Bone marrow (tissue), 2 donors: Measurements from ENCODE around the gene NFIC.
"Not testable (repeated sequence)": the region's sequence is repeated elsewhere in the genome, so short reads cannot be mapped to it uniquely, and the experiment has no call there.

Experiments used
- DNase-seq, 2 donors: peaks; one replicate each; lab custom pipeline; 2025; lab: John Stamatoyannopoulos, UW

The NFIC gene

GRCh38 chr19:3452942-3453214, 86.5 kb downstream of the NFIC start:
- not testable (repeated sequence) for DNase-seq

- DNase-seq: no peak
Measured at GRCh38 chr19:3453840-3454239, 87.5 kb downstream of the NFIC start.

DNA sequence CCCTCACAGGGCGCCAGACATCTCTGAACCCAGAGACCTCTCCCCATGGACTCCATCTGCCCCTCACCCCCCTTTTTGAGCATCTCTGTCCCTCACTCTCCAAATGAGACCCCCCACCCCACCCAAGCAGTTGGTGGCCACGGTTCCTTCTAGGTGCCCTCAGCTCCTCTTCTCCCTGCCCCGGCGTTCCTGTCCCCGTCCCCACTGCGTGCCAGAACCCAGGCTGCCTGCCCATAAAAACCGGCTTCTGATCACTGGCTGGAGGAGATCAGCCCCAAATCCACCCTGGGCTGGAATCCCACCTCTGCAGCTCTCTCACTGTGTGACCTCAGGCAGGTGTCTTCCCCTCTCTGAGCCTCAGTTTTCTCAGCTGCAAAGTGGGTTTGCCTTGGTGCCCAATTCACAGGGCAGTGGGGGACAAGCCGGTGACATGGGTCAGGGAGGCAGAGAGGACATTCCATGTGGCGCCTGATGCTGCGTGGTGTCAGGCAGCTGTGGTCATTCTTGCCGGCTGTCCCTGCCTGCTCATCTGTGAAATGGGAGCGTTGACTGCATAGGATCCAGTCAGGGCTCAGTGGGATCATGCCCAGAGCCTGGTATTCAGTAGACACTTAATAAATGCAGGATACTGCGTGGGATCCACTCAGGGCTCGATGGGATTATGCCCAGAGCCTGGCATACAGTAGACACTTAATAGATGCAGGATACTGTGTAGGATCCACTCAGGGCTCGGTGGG, 88.4 kb downstream of the NFIC start:
- DNase-seq: no peak

DNA sequence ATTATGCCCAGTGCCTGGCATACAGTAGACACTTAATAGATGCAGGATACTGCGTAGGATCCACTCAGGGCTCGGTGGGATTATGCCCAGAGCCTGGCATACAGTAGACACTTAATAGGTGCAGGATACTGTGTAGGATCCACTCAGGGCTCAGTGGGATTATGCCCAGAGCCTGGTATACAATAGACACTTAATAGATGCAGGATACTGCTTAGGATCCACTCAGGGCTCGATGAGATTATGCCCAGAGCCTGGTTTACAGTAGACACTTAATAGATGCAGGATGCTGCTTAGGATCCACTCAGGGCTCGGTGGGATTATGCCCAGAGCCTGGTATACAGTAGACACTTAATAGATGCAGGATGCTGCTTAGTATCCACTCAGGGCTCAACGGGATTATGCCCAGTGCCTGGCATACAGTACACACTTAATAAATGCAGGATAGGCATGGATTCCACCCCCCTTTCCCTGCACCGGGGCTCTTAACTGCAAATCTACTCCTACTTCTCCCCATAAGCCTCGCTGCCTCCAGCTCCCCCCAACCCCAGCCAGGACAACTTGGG, 89.1 kb downstream of the NFIC start:
- DNase-seq: no peak

DNA sequence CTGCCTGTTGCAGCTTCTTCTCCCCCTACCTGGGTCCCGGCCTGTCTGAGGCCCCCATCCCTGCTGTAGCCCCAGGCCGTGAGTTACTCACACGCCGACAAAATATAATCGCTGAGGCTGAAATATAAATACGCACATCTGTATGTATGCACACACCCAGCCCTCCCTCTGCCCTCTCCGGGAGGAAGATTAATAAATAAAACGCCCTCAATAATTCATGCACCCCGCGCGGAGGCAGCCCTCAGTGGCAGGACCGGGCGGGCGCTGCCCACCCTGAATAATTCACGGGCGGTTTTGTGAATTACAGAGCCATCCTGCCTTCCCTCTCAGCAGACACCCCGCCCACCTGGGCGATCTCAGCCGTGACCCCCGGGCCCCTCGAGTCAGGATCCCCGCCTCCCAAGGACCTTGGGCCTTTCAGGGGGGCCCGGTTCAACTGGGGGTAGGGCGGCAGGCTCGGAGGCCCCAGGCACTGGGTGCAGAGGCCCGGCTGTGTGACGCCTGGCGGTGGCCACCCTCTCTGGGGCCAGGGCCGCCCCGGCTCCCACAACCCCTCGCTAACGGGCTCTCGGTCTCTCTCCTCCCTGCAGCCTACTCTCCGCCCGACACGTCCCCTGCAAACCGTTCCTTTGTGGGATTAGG, 89.7 kb downstream of the NFIC start:
- no peak for DNase-seq

GRCh38 chr19:3456925-3457527, 90.6 kb downstream of the NFIC start:
- no peak for DNase-seq

- DNase-seq: no peak
Measured at GRCh38 chr19:3457528-3458228, 91.3 kb downstream of the NFIC start.

- DNase-seq: no peak
Measured at GRCh38 chr19:3458229-3459088, 92.1 kb downstream of the NFIC start.

GRCh38 chr19:3459089-3459881, 92.9 kb downstream of the NFIC start:
- no peak for DNase-seq

DNA sequence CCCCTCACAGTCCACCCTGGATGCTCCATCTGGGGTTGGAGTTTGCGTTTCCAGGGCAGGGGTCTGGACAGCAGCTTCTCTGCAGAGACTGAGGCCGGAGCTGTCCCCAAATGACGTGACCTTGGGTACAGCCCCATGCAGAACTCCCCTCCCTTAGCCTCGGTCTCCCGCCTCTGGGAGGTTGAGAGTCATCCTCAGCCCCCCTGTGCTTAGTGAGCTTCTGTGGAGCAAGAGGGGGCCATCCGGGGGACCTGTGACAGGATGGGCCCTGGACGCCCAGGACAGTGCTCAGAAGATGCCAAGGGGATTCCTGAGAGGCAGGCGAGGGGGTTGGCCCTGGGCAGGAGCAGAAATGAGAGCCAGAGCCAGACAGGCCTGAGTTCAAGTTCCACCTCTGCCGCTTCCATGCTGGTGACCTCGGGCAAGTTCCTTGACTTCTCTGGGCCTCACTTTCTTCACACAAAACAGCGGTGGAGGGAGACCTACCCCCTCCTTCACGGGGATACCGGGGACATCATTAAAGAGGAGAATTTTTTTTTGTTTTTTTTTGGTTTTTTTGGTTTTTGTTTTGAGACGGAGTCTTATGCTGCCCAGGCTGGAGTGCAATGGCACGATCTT, 93.7 kb downstream of the NFIC start:
- DNase-seq: no peak

DNA sequence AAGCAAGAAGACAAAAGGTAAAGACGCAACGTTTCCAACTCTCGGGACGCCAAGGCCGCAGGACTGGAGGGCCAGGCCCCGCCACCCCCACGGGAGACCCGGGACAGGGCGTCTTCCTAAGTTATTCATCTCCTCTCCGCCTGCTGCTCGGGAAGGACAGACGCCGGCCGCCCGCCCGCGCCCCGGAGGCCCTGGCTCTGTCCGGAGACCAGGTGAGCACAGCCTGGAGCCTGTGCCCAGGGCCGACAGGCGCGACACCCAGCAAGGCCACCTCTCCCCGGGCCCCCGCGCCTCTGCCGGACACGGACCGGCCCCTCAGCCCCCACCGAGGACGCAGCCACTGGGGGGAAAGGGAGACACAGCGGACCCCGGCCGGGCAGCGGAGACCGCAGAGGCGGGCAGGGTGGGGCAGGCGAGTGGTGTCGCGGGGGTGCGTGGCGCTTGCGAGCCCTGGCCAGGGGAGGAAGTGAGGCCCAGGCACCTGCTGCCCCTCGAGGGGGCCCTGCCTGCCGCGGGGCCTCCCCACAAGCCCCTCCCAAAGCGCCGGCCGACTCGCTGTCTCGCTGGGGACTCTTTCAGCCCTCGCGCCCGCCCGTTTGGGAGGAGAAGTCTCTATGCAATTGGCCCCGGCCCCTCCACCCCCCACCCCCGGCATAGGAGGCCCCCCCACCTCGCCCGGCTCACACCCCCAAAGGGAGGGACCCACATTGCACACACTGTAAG, 96.8 kb downstream of the NFIC start:
- no peak for DNase-seq

DNA sequence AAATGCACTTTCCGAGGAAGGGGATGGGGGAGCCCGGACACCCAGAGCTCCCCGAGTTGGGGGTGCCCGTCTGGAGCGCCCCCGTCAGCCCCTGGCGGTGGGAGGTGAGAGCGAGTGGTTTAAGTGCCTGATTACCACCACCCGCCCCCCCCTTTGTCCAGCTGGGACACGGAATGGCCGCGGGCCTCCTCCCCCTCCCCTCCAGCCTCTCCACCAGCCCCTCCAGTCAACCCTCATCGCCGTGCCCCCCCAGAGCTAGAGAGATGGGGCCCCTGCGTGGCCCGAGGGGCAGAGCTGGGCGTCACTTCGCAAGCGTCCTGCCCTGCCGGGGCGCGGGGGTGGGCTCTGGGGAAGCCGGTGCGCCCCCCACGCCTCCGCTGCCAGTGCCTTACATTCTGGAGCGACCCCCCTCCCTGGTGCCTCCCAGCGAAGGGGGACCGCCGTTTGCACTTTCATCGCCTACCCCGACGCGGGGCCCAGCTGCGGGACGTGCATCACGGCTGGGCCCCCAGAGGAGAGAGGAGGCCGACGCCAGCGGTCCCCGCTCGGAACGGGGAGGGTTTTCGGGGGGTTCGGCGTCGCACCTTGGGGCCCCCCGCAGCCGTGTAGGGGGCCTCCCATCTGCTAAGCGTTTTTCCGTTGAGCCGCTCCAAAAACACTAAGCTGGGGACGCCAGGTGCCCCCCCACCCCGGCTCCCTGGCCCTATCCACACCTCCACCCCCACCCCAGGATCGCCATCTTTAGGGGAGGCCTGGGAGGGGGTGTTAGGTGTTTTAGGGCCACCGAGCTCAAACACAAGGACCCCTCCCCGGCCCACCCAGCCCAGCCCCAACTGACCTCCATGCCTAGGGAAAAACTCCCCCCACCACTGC, 97.6 kb downstream of the NFIC start:
- no peak for DNase-seq

DNA sequence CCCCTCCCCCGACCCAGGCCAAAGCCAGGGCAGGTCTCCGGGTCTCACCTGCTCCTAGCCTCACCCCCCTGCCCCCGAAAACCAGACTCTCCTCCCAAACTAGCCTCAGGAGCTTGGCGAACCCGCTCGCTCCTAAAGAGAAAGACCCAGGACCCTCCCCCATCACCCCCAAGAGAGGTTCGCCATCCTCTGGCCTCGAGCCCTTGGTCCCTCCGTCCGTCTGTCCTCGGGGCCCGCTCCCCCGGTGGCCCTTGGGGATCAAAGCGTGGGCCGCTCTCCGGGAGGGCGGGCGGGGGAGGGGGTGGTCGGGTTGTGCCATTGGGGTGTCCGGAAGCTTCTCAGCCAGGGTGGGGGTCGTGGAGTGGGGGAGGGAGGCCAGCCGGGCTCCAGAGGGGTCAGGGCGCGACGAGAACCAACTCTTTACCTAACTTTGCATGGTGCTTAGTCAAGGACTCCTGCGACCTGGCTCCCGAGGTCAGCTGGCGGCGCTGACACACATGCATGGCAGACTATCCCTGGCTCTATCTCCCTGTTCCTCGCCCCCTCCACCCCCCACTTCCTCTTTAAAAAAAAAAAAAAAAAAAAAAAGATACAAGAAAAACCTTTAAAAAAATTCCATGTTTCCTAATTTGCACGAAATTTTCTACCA, 98.3 kb downstream of the NFIC start:
- DNase-seq: no peak

GRCh38 chr19:3465552-3465951, 99.2 kb downstream of the NFIC start:
- no peak for DNase-seq

DNA sequence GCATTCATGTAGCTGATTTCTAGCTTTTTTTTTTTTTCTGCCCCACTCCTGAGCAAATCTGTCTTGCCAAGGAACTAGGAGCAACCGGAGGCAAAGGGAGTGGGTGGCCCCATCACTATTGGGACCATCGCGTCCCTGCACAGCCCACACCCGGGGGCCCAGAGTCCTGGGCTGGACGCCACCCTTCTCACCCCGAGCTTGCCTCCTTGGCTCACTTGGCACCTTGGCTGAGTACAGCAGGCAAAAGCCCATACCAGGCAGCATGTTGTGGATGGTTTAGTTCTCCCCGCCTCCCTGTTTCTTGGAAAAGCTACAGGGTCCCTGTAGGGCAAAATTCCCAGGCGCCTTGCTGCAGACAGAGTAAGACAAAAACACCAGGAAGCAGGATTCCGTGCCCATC, 100.3 kb downstream of the NFIC start:
- DNase-seq: no peak

DNA sequence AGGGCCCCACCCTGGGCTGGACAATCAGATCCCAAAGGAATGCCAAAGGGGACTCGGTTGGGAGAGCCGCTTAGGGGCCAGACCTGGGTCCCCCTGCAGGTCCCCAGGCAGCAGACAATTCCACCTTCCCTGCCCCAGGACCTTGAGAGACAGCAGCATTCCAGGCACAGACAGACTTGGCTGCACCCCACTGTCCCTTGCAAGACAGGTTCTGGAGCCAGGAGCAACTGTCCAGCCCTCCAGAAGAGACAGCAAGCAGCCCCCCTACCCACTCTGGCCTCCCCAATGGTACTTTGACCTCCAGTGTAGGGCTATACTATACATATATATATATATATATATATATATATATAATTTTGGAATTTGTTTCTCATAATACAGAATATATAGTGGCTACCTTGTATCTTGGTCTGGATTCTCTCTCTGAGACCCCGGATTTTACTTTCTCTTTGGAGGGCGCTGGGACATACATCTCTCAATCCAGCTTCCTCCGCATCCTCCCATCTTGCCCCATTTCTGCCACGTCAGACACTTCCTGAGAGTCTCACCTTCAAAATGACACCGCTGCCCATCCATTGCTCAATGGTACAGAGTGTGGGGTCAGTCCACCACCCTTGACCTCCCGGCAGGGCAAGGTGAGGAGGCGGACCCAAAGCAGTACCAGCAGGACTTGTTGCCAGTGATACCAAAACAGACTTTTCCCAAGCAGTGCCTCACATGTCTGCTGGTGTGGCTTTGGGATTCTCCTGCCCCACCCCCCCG, 101.2 kb downstream of the NFIC start:
- no peak for DNase-seq

- no peak for DNase-seq
Measured at GRCh38 chr19:3468211-3468610, 101.8 kb downstream of the NFIC start.
